Prostate gland (tissue), 2 donors: ENCODE measurements around the gene RAD51B. TPM values are rescaled to one million over a fixed set of nuclear protein-coding genes. Genes with fewer than 3 reads are reported as not detected.
A peak's percentile ranks its signal among the peaks of the same experiment; 100 is the strongest.
"Not testable (repeated sequence)": the region's sequence is repeated elsewhere in the genome, so short reads cannot be mapped to it uniquely, and the experiment has no call there.

Source experiments
- DNase-seq: peaks from one replicate; pipeline ENCODE4 v3.0.0-alpha.2; 2019; ENCODE audit warnings: low spot score
- H3K27ac ChIP-seq, 2 donors: fragments of 200-600 bp; sonication (generic); 2 replicates each; pipeline ENCODE4 v1.5.1; 2017 to 2019
- H3K27me3 ChIP-seq: fragments of 200-600 bp; sonication (generic); replicated peaks from 2 replicates; pipeline ENCODE4 v1.5.1; 2019; ENCODE audit not compliant: insufficient read depth
- H3K36me3 ChIP-seq, 2 donors: fragments of 200-600 bp; sonication (generic); 1 replicate in 1 of 2; 2 replicates in 1 of 2; pipeline versions ENCODE4 v1.5.1 to v1.8.1; 2017 to 2019
- H3K4me1 ChIP-seq: fragments of 200-600 bp; sonication (generic); replicated peaks from 2 replicates; pipeline ENCODE4 v1.5.1; 2019
- H3K4me3 ChIP-seq, 2 donors: fragments of 200-600 bp; sonication (generic); 2 replicates each; pipeline ENCODE4 v1.5.1; 2017 to 2019
- H3K9me3 ChIP-seq: fragments of 200-600 bp; sonication (generic); 2 replicates; pipeline ENCODE4 v1.5.1; 2017
- POLR2A ChIP-seq: fragments of 450-650 bp; IDR thresholded peaks from one replicate; pipeline ENCODE4 v1.6.1; 2016; ENCODE audit warnings: antibody characterized with exemption, mild to moderate bottlenecking
- POLR2AphosphoS5 ChIP-seq: sonication (generic); formaldehyde crosslinking; IDR thresholded peaks from one replicate; pipeline ENCODE4 v1.6.1; 2017; ENCODE audit warnings: antibody characterized with exemption
- WGBS: methylation state at CpG from one replicate; pipeline ENCODE4 v1.1.5; 2018; 5-methylcytosine and 5-hydroxymethylcytosine counted together
- intact Hi-C: fragments of 100-400 bp; cut with DNase I; formaldehyde crosslinking; loops from one replicate; pipeline ENCODE4 v1.14.2; 2022
- total RNA-seq, 2 donors: library from RNA; depleted of rRNA; stranded (reverse); fragments of >200 nt; gene quantifications; one replicate each; pipeline ENCODE4 v1.1.0, GENCODE V29; 2016
- TF ChIP-seq, protein P1 (sequence below), 4 experiments: fragments of 200-600 bp in 2 of 4; fragments of 450-650 bp in 2 of 4; sonication (generic) in 2 of 4; IDR thresholded peaks; 1 replicate in 3 of 4; 2 replicates in 1 of 4; pipeline ENCODE4 v1.5.1; 2016 to 2019; ENCODE audit warnings: antibody characterized with exemption in 4 of 4, mild to moderate bottlenecking in 2 of 4, moderate library complexity in 2 of 4

Gene RAD51B
- total RNA-seq, 2 donors from 2014 or later = 14.9 to 35.8 TPM

DNA sequence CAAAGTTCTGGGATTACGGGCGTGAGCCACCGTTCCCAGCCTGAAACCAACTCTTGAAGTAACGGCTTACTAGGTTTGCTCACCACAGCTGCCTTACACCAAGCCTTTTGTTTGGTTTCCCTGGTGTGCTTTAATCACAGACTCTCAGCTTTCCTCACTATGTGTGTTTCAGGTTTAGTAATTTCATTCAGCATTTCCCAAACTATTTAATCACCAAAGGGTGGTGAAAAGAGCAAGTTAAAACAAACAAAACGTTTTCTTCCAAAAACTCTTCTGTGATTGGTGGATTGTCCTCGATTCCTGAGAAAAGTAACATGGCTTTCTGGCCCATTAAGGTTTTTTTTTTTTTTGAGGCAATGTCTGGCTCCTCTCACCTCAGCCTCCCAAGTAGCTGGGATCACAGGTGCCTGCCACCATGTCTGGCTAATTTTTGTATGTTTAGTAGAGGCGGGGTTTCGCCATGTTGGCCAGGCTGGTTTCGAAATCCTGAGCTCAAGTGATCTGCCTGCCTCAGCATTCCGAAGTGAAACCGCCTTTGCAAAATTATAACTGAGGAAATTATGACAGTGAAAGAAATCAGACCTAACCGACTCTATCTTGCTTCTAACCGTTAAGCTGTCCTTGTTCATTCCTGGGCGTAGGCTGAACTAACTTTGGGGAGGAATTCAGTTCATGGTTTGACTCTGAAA lies 1.7 kb upstream of the RAD51B start:
- H3K9me3 ChIP-seq = no peaks in the 10 kb centered on the region
- H3K36me3 ChIP-seq = no peaks in the 10 kb centered on the region
- TF ChIP-seq POLR2AphosphoS5 (no peak), POLR2A (no peak)
- TF ChIP-seq, protein P1, sequence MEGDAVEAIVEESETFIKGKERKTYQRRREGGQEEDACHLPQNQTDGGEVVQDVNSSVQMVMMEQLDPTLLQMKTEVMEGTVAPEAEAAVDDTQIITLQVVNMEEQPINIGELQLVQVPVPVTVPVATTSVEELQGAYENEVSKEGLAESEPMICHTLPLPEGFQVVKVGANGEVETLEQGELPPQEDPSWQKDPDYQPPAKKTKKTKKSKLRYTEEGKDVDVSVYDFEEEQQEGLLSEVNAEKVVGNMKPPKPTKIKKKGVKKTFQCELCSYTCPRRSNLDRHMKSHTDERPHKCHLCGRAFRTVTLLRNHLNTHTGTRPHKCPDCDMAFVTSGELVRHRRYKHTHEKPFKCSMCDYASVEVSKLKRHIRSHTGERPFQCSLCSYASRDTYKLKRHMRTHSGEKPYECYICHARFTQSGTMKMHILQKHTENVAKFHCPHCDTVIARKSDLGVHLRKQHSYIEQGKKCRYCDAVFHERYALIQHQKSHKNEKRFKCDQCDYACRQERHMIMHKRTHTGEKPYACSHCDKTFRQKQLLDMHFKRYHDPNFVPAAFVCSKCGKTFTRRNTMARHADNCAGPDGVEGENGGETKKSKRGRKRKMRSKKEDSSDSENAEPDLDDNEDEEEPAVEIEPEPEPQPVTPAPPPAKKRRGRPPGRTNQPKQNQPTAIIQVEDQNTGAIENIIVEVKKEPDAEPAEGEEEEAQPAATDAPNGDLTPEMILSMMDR (IDR thresholded peaks at IDR 0.05) = no peak
- no peak overlapping the region for H3K27ac ChIP-seq
- 91% methylated on average over 14 of the region's 14 CpGs for WGBS
- no peaks in the 10 kb centered on the region for H3K27me3 ChIP-seq
- no peak for DNase-seq
- H3K4me1 ChIP-seq = peaks cover 9% of the 10 kb centered on the region
- intact Hi-C loops = no loop called here
- H3K4me3 ChIP-seq = no peak overlapping the region

DNA sequence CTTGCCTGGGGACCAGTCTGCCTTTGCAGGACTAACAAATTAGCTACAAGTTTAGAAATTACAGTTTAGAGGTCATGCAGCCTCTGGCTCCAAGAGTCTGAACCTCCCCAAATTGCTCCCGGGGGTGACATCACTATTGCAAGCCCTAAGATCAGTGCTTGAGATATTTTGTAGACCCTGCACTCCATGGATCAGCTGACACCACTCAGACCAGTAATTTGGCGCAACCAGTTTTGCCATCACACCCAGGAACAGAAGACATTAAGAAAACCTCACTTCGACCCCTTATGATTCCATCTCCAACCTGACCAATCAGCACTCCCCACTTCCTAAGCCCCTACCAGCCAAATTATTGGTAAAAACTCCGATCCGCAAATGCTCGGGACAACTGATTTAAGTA lies 1.1 kb upstream of the RAD51B start:
- H3K4me1 ChIP-seq, H3K27me3 ChIP-seq, intact Hi-C loops, H3K36me3 ChIP-seq, DNase-seq, H3K9me3 ChIP-seq, H3K4me3 ChIP-seq, H3K27ac ChIP-seq: not testable (repeated sequence)
- WGBS = 90% methylated on average over 6 of the region's 6 CpGs

DNA sequence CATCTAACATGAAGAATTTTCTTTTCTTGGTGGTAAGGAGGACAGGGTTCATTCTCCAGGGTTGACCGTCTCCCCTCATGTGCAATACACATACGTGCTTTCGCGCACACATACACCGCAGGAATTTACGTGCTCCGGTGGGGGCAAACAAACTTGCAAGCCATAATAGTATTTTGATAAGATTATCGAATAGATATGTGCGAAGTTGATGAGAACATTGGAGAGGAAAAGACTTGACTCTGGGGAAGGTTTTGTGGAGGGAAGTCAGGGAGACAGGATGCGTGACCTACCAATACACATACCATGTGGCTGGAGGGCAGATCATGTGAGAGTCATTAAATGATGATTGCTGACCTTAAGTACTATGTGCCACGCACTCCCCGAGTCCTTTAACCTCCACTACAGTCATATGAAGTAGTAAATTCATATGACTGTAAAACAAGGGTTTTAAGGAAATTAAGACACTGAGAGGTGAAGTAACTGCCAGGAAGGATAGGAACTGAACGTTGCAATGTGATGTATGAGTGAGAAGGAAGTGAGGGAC lies 921 bp downstream of the RAD51B start:
- peaks cover 3% of the 10 kb centered on the region for H3K4me1 ChIP-seq
- 11% methylated on average over 13 of the region's 13 CpGs for WGBS
- peak overlapping the region; percentile 75 to 79 for H3K4me3 ChIP-seq
- no peak for DNase-seq
- no peaks in the 10 kb centered on the region for H3K27me3 ChIP-seq
- H3K36me3 ChIP-seq = no peaks in the 10 kb centered on the region
- intact Hi-C loops = no loop called here
- TF ChIP-seq POLR2AphosphoS5 = no peak
- TF ChIP-seq, protein P1 (IDR thresholded peaks at IDR 0.05) = no peak
- no peak for TF ChIP-seq POLR2A
- H3K9me3 ChIP-seq = no peaks in the 10 kb centered on the region
- H3K27ac ChIP-seq = peak overlapping the region; percentile 76 to 77

DNA sequence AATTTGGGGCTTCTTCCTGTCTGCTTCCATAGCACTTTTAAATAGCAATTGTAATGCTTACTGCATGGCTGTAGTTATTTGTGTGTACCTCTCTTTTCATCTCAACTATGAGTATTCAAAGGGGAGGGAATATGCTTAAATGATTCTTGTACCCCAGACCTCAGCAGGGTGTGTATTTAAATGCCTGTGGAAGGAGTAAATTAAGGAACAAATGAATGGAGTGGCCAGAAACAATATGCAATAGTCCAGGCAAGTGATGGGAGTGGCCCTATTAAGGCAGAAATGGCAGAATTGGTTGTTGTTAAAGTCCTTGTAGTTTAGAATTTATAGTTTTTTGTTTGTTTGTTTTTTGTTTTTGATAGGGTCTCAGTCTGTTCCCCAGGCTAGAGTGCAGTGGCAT lies 1.5 kb downstream of the RAD51B start:
- Histone ChIP-seq H3K36me3 (no peaks in the 10 kb centered on the region), H3K27me3 (no peaks in the 10 kb centered on the region), H3K4me3 (no peak overlapping the region), H3K4me1 (no peaks in the 10 kb centered on the region), H3K27ac (no peak overlapping the region), H3K9me3 (no peaks in the 10 kb centered on the region)
- no peak for DNase-seq
- TF ChIP-seq, protein P1 (IDR thresholded peaks at IDR 0.05) = no peak
- intact Hi-C loops = no loop called here

DNA sequence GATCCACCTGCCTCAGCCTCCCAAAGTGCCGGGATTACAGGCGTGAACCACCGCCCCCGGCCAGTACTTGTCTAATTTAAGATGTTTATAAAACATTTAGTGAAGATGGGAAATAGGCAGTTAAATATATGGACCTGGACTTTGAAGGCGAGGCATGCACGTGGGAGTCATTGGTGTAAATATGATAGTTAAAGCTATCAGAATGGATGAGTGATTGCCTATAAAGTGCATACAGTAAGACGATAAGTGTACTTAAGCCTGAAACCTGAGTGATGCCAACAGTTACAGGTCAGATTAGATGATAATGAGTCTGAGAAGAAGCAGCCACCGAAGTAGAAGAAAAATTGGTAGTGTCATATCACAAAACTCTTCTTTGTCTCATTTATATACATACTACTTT lies 11.5 kb downstream of the RAD51B start:
- no peak for DNase-seq
- intact Hi-C loops = no loop called here
- no peaks in the 10 kb centered on the region for H3K36me3 ChIP-seq
- WGBS = 70% methylated on average over 8 of the region's 8 CpGs
- H3K9me3 ChIP-seq = no peaks in the 10 kb centered on the region
- no peak overlapping the region for H3K4me3 ChIP-seq
- H3K27me3 ChIP-seq = no peaks in the 10 kb centered on the region
- no peak overlapping the region for H3K27ac ChIP-seq
- no peak for TF ChIP-seq POLR2A
- no peak for TF ChIP-seq POLR2AphosphoS5
- TF ChIP-seq, protein P1 (IDR thresholded peaks at IDR 0.05) = no peak
- no peaks in the 10 kb centered on the region for H3K4me1 ChIP-seq
